Measurements from ENCODE around the gene CEBPE. TPM values are rescaled to one million over a fixed set of nuclear protein-coding genes. Genes with fewer than 3 reads are reported as not detected.
A peak's percentile ranks its signal among the peaks of the same experiment; 100 is the strongest.

CEBPE gene
- total RNA-seq, 1 experiment from 2014 or later: not detected

DNA sequence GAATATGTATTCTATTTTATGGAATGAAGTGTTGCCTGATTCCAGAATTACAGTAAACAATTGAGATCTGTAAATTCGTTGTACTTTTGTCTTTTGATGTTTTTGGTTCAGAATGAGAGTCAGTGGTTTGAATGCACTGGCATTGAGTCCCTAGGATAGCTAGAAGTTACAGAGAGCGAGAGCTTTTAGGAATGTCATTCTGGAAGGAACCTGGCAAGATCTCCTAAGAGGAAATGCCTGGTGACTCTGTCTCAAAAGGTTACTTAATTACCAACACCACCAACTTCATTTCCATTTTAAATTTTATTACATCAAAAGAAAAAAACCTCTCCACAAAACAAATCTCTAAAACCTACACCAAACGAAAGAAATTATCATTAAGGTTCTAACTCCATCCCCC, 6.0 kb upstream of the CEBPE start:
- DNase-seq: no peak
- no TSS peak for BruUV-seq (replicated peaks)
- Mint-ChIP-seq H3K27me3 (ENCODE audit: unreplicated experiment) (peaks cover 95% of the 10 kb centered on the region), H3K4me1 (ENCODE audit: low read depth, unreplicated experiment) (peaks cover 27% of the 10 kb centered on the region), H3K36me3 (ENCODE audit: insufficient read depth, unreplicated experiment) (no peaks in the 10 kb centered on the region), H3K4me3 (ENCODE audit: low read depth, unreplicated experiment) (no peak overlapping the region), H3K9me3 (ENCODE audit: low read depth, unreplicated experiment) (no peaks in the 10 kb centered on the region), H3K27ac (ENCODE audit: unreplicated experiment) (no peak overlapping the region)
- CTCF ChIA-PET: no interaction called here
- TF ChIP-seq, protein P1, sequence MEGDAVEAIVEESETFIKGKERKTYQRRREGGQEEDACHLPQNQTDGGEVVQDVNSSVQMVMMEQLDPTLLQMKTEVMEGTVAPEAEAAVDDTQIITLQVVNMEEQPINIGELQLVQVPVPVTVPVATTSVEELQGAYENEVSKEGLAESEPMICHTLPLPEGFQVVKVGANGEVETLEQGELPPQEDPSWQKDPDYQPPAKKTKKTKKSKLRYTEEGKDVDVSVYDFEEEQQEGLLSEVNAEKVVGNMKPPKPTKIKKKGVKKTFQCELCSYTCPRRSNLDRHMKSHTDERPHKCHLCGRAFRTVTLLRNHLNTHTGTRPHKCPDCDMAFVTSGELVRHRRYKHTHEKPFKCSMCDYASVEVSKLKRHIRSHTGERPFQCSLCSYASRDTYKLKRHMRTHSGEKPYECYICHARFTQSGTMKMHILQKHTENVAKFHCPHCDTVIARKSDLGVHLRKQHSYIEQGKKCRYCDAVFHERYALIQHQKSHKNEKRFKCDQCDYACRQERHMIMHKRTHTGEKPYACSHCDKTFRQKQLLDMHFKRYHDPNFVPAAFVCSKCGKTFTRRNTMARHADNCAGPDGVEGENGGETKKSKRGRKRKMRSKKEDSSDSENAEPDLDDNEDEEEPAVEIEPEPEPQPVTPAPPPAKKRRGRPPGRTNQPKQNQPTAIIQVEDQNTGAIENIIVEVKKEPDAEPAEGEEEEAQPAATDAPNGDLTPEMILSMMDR (IDR thresholded peaks at IDR 0.05; ENCODE audit: unreplicated experiment): no peak
- intact Hi-C loops (cut with micrococcal nuclease; ENCODE audit: unreplicated experiment): no loop called here

DNA sequence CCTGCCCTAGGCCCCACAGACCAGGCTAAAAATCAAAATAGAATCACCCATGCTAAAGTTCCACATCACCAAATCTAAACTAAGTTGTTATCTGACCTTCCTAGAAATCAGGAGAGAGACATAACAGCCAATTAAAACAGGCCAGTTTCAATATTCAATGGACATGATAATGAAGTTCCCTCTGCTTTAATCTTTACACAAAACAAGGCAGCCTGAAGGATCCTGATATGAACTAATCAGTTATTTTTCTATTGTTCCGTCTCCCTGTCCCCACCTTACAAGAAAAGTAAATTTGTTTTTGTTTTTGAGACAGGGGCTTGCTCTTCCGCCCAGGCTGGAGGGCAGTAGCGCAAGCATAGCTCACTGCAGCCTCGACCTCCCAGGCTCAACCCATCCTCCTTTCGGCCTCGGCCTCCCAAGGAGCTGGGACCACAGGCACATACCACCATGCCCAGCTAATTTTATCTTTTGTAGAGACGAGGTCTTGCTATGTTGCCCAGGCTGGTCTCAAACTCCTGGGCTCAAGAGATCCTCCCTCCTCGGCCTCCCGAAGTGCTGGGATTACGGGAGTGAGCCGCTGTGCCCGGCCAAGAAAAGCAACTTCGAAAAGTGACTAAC, 5.4 kb upstream of the CEBPE start:
- TF ChIP-seq, protein P1 (IDR thresholded peaks at IDR 0.05; ENCODE audit: unreplicated experiment): no peak
- Mint-ChIP-seq H3K36me3 (ENCODE audit: insufficient read depth, unreplicated experiment) (no peaks in the 10 kb centered on the region), H3K27ac (ENCODE audit: unreplicated experiment) (no peak overlapping the region), H3K27me3 (ENCODE audit: unreplicated experiment) (peaks cover 89% of the 10 kb centered on the region), H3K9me3 (ENCODE audit: low read depth, unreplicated experiment) (no peaks in the 10 kb centered on the region), H3K4me3 (ENCODE audit: low read depth, unreplicated experiment) (no peak overlapping the region), H3K4me1 (ENCODE audit: low read depth, unreplicated experiment) (peaks cover 24% of the 10 kb centered on the region)
- no peak for DNase-seq
- intact Hi-C loops (cut with micrococcal nuclease; ENCODE audit: unreplicated experiment): no loop called here
- BruUV-seq (replicated peaks): no TSS peak
- CTCF ChIA-PET: interaction anchor here (0.6 kb wide), 1 partner anchor 380 kb away, joined by 6 read pairs; no protein-coding TSS in a partner anchor

DNA sequence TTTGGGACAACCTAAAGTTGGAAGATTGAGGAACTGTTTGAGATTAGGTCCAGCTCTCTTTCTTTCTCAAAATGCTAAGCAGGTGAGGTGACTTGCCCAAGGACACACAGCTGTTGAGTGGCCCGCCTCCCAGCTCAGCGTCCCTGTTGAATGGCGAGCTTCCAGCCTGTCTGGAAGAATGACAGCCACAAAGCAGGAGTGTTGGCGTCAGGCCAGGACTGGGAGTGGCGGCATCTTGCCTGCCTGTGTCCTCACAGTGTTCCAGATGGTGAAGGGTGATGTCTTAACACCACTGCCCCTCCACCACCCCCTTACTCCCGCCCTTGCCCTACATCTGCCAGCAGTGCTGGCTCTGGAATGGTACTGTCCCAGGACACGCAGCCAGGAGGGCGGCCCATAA, 4.4 kb upstream of the CEBPE start:
- intact Hi-C loops (cut with micrococcal nuclease; ENCODE audit: unreplicated experiment): no loop called here
- BruUV-seq (replicated peaks): no TSS peak
- CTCF ChIA-PET: interaction anchor here (0.9 kb wide), 1 partner anchor 61 kb away, joined by 5 read pairs; no protein-coding TSS in a partner anchor

DNA sequence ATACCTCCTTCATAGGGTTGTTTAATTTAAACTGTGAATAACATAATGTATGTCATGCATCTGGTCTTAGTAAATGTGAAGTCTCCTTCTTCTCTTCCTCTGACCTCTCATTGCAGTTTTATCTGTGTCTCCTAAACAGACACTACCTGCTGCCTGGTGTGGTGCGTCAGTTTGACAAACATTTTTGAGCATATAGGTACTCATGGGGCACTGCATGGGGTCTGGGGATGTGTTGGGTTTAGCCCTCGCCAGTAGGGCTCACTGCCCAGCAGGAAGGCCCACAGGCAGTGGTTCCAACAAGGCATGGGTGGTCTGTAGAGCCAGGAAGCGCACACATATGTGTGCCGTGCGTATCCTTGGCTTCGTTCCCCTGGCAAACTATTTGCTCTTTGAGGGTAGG, 3.0 kb upstream of the CEBPE start:
- CTCF ChIA-PET: interaction anchor here (2.7 kb wide), 1 partner anchor 65 kb away, joined by 46 read pairs; no protein-coding TSS in a partner anchor
- intact Hi-C loops (cut with micrococcal nuclease; ENCODE audit: unreplicated experiment): no loop called here
- Mint-ChIP-seq H3K4me3 (ENCODE audit: low read depth, unreplicated experiment) (no peak overlapping the region), H3K36me3 (ENCODE audit: insufficient read depth, unreplicated experiment) (no peaks in the 10 kb centered on the region), H3K27ac (ENCODE audit: unreplicated experiment) (no peak overlapping the region), H3K4me1 (ENCODE audit: low read depth, unreplicated experiment) (peaks cover 24% of the 10 kb centered on the region), H3K9me3 (ENCODE audit: low read depth, unreplicated experiment) (no peaks in the 10 kb centered on the region), H3K27me3 (ENCODE audit: unreplicated experiment) (peaks cover 66% of the 10 kb centered on the region)
- no peak for DNase-seq
- no TSS peak for BruUV-seq (replicated peaks)
- TF ChIP-seq, protein P1 (IDR thresholded peaks at IDR 0.05; ENCODE audit: unreplicated experiment): no peak

More for the DNA sequence above, 4.4 kb upstream of the CEBPE start:
- peaks cover 79% of the 10 kb centered on the region for H3K27me3 Mint-ChIP-seq (ENCODE audit: unreplicated experiment)
- peaks cover 24% of the 10 kb centered on the region for H3K4me1 Mint-ChIP-seq (ENCODE audit: low read depth, unreplicated experiment)
- TF ChIP-seq, protein P1 (IDR thresholded peaks at IDR 0.05; ENCODE audit: unreplicated experiment): no peak
- peak; percentile 42 for DNase-seq
- H3K4me3 Mint-ChIP-seq (ENCODE audit: low read depth, unreplicated experiment): no peak overlapping the region
- no peaks in the 10 kb centered on the region for H3K9me3 Mint-ChIP-seq (ENCODE audit: low read depth, unreplicated experiment)
- H3K27ac Mint-ChIP-seq (ENCODE audit: unreplicated experiment): no peak overlapping the region
- H3K36me3 Mint-ChIP-seq (ENCODE audit: insufficient read depth, unreplicated experiment): no peaks in the 10 kb centered on the region

All from Calu3 (cell line).